Activated B cell treated with CpG ODN at 0.5 μM for 24 hours (primary cell): ENCODE measurements around the gene C14orf132. TPM values are rescaled to one million over a fixed set of nuclear protein-coding genes. Genes with fewer than 3 reads are reported as not detected.

ENCODE experiments used
- ATAC-seq: fragments of 200-7000 bp; cut with Tn5 transposase; one replicate; pipeline ENCODE4 v1.10.0; 2021; ENCODE audit warnings: low read depth, mild to moderate bottlenecking, moderate library complexity
- CTCF ChIA-PET: fragments of 350-600 bp; sonication (Branson Sonifier 250); formaldehyde crosslinking; loops from one replicate; lab custom pipeline; 2021; ENCODE audit warnings: antibody characterized with exemption; lab: Charles Lee
- POLR2A ChIA-PET: fragments of 350-600 bp; sonication (Branson Sonifier 250); formaldehyde crosslinking; loops from one replicate; lab custom pipeline; 2021; ENCODE audit warnings: antibody characterized with exemption; lab: Charles Lee
- DNase-seq: peaks from one replicate; pipeline ENCODE4 v3.0.0; 2022
- H3K27ac Mint-ChIP-seq: one replicate; pipeline ENCODE4 v1.8.0; 2020; ENCODE audit warnings: mixed read lengths
- H3K27me3 Mint-ChIP-seq: one replicate; pipeline ENCODE4 v1.8.0; 2021; ENCODE audit warnings: mixed read lengths
- H3K36me3 Mint-ChIP-seq: one replicate; pipeline ENCODE4 v1.8.0; 2021; ENCODE audit warnings: low read depth, mixed read lengths
- H3K4me1 Mint-ChIP-seq: one replicate; pipeline ENCODE4 v1.8.0; 2021; ENCODE audit warnings: mixed read lengths
- H3K4me3 Mint-ChIP-seq: one replicate; pipeline ENCODE4 v1.8.0; 2020; ENCODE audit warnings: mild to moderate bottlenecking, mixed read lengths
- H3K9me3 Mint-ChIP-seq: one replicate; pipeline ENCODE4 v1.8.0; 2020; ENCODE audit warnings: mixed read lengths
- CTCF ChIP-seq: fragments of 200-600 bp; IDR thresholded peaks from one replicate; pipeline ENCODE4 v1.8.0; 2022; ENCODE audit warnings: antibody characterized with exemption, mild to moderate bottlenecking
- intact Hi-C: fragments of 100-400 bp; cut with micrococcal nuclease; formaldehyde crosslinking; loops from one replicate; pipeline ENCODE4 v1.15.1; 2024
- total RNA-seq: library from RNA; stranded (reverse); gene quantifications from 2 replicates; pipeline ENCODE4 v1.2.3, GENCODE V29; 2022

C14orf132 gene
- total RNA-seq, 1 donor from 2014 or later, result 0.16 TPM

GRCh38 chr14:96106891-96107290, 67.7 kb downstream of the C14orf132 start:
- H3K27ac Mint-ChIP-seq, result no peak overlapping the region
- no peak for ATAC-seq
- H3K36me3 Mint-ChIP-seq, result no peaks in the 10 kb centered on the region
- H3K9me3 Mint-ChIP-seq, result no peaks in the 10 kb centered on the region
- H3K4me3 Mint-ChIP-seq, result no peak overlapping the region
- no peaks in the 10 kb centered on the region for H3K4me1 Mint-ChIP-seq
- CTCF ChIA-PET, result no interaction called here
- DNase-seq, result no peak
- TF ChIP-seq CTCF, result no peak
- intact Hi-C loops, result no loop called here
- peaks cover 10% of the 10 kb centered on the region for H3K27me3 Mint-ChIP-seq
- POLR2A ChIA-PET, result no interaction called here

GRCh38 chr14:96108061-96108795, 69.1 kb downstream of the C14orf132 start:
- H3K27me3 Mint-ChIP-seq, result peaks cover 17% of the 10 kb centered on the region
- DNase-seq, result no peak
- intact Hi-C loops, result no loop called here
- H3K27ac Mint-ChIP-seq, result no peak overlapping the region
- CTCF ChIA-PET, result no interaction called here
- POLR2A ChIA-PET, result no interaction called here
- ATAC-seq, result no peak
- no peak for TF ChIP-seq CTCF
- H3K9me3 Mint-ChIP-seq, result no peaks in the 10 kb centered on the region
- H3K4me3 Mint-ChIP-seq, result no peak overlapping the region
- no peaks in the 10 kb centered on the region for H3K4me1 Mint-ChIP-seq
- H3K36me3 Mint-ChIP-seq, result no peaks in the 10 kb centered on the region

- no peaks in the 10 kb centered on the region for H3K36me3 Mint-ChIP-seq
- no peak for DNase-seq
- CTCF ChIA-PET, result no interaction called here
- H3K4me1 Mint-ChIP-seq, result no peaks in the 10 kb centered on the region
- no peak overlapping the region for H3K27ac Mint-ChIP-seq
- H3K9me3 Mint-ChIP-seq, result no peaks in the 10 kb centered on the region
- POLR2A ChIA-PET, result no interaction called here
- TF ChIP-seq CTCF, result no peak
- no peak for ATAC-seq
- intact Hi-C loops, result no loop called here
- H3K4me3 Mint-ChIP-seq, result no peak overlapping the region
- peaks cover 17% of the 10 kb centered on the region for H3K27me3 Mint-ChIP-seq
Observed at GRCh38 chr14:96108911-96109310, 69.7 kb downstream of the C14orf132 start.

- no peak overlapping the region for H3K27ac Mint-ChIP-seq
- ChIA-PET POLR2A (no interaction called here), CTCF (no interaction called here)
- H3K27me3 Mint-ChIP-seq, result peaks cover 17% of the 10 kb centered on the region
- intact Hi-C loops, result no loop called here
- DNase-seq, result no peak
- no peaks in the 10 kb centered on the region for H3K4me1 Mint-ChIP-seq
- H3K9me3 Mint-ChIP-seq, result peaks cover 6% of the 10 kb centered on the region
- no peak for TF ChIP-seq CTCF
- no peak for ATAC-seq
- no peaks in the 10 kb centered on the region for H3K36me3 Mint-ChIP-seq
- no peak overlapping the region for H3K4me3 Mint-ChIP-seq
Observed at GRCh38 chr14:96109596-96110355, 70.6 kb downstream of the C14orf132 start.

GRCh38 chr14:96112032-96112431, 72.9 kb downstream of the C14orf132 start:
- Mint-ChIP-seq H3K27ac (no peak overlapping the region), H3K4me1 (no peaks in the 10 kb centered on the region), H3K27me3 (peaks cover 17% of the 10 kb centered on the region), H3K4me3 (no peak overlapping the region), H3K36me3 (no peaks in the 10 kb centered on the region), H3K9me3 (peaks cover 6% of the 10 kb centered on the region)
- DNase-seq (no peak), ATAC-seq (no peak)
- CTCF ChIA-PET, result no interaction called here
- intact Hi-C loops, result no loop called here
- POLR2A ChIA-PET, result no interaction called here
- TF ChIP-seq CTCF, result no peak
